Gastroesophageal sphincter (tissue), 3 donors: ENCODE data around the gene SECISBP2.

Source experiments
- CTCF ChIP-seq, 4 experiments: fragments of 200-600 bp in 2 of 4; fragments of 450-650 bp in 2 of 4; sonication (generic) in 1 of 4; IDR thresholded peaks; one replicate each; pipeline ENCODE4 v1.5.1; 2017 to 2019; ENCODE audit warnings: antibody characterized with exemption in 4 of 4, mild to moderate bottlenecking in 2 of 4, moderate library complexity in 2 of 4
- EP300 ChIP-seq: sonication (generic); formaldehyde crosslinking; IDR thresholded peaks from one replicate; pipeline ENCODE4 v1.6.1; 2017; ENCODE audit warnings: antibody characterized with exemption, mild to moderate bottlenecking
- POLR2A ChIP-seq, 2 donors: fragments of 450-650 bp; IDR thresholded peaks; one replicate each; pipeline ENCODE4 v1.6.1; 2017; ENCODE audit warnings: antibody characterized with exemption in 2 of 2, mild to moderate bottlenecking in 2 of 2, moderate library complexity in 1 of 2
- POLR2AphosphoS5 ChIP-seq: sonication (generic); formaldehyde crosslinking; IDR thresholded peaks from one replicate; pipeline ENCODE4 v1.6.1; 2017; ENCODE audit warnings: antibody characterized with exemption

GRCh38 chr9:89372979-89373378, 54.7 kb downstream of the SECISBP2 start:
- TF ChIP-seq CTCF (IDR thresholded peaks at IDR 0.05) (no peak), POLR2AphosphoS5 (no peak), EP300 (no peak), POLR2A (IDR thresholded peaks at IDR 0.05) (no peak)
